ENCODE data around the gene SLC1A3.
A peak's percentile ranks its signal among the peaks of the same experiment; 100 is the strongest.

The SLC1A3 gene

GRCh38 chr5:36683821-36684434 lies 77.5 kb downstream of the SLC1A3 start:
- peak in 51 of 56 donors; percentile 9 to 90 (median 62) for DNase-seq

GRCh38 chr5:36685631-36686288 lies 79.4 kb downstream of the SLC1A3 start:
- DNase-seq = no peak

DNA sequence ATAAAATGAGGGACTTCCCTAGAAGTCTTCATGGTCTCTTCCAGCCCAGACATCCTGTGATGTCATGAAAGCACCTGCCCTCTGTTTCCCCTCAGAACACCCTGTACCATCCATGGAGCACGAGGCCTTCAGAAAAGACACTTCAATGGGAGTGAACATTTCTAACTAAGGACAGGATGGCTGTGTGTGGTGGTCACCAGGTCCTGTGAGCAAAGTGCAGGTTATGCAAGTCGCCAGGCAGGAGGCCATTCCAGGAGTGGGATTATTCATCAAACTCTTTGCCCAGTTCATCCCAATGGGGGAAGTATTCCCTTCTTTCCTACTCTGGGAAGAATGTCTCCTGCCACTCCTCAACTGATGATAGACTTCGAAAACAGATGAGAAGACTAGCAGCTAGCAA lies 80.5 kb downstream of the SLC1A3 start:
- no peak for DNase-seq

DNA sequence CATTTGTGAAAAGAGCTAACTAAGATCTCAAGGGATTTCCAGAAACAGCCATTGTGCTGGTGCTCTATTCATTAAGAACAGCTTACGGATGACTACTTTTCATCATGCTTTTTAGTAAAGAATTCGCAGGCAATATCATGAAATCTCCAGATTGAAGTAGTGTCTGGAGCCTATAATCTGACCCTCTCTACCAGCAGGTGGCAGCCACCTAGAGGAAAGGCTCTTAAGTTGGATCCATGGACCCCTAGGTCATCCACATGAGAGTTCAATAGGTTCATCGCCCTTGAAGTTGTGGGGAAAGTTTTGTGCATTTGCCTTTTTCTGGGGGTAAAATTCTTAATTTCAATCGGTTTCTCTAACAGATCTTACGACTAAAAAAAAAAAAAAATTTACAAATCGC lies 82.3 kb downstream of the SLC1A3 start:
- no peak for DNase-seq

- peak in 3 of 56 donors; percentile 19 to 34 (median 31) for DNase-seq
These were observed 82.8 kb downstream of the SLC1A3 start for GRCh38 chr5:36689225-36689624.

GRCh38 chr5:36690041-36690961 lies 83.9 kb downstream of the SLC1A3 start:
- peak in 55 of 56 donors; percentile 10 to 81 (median 61) for DNase-seq

- DNase-seq = no peak
These were observed 84.8 kb downstream of the SLC1A3 start for GRCh38 chr5:36691226-36691625.

DNA sequence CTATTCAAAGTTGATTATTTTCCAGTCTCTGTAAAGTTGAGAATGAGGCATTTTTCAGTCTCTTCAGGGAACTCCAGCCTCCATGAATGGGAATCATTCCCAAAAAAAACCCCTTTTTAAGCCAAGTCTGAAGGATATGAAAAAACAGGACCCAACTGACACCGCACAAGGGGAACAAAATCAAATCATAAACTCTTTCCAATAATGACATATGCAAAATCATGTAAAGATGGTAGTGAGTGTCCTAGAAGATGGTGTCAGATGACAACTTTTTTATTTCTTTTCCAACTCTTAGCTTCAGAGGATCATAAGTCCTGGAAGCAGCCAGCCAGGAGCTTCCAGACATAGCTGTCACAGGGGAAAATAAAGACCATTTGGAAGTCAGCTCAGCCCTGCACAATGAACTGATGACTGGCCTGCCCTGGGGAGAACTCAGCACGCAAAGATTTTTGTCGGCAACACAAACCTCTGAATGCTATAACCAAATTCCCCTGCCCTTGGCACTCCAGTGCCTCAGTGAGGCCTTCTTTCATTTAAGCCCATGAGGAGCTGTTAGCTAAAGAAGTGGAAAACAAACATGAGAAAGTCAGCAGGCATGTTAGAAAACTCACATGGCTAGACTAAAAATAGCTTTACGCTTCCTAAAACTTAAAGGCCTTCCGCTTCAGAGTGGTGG lies 85.4 kb downstream of the SLC1A3 start:
- DNase-seq = peak in 4 of 56 donors; percentile 4 to 23 (median 15)

DNA sequence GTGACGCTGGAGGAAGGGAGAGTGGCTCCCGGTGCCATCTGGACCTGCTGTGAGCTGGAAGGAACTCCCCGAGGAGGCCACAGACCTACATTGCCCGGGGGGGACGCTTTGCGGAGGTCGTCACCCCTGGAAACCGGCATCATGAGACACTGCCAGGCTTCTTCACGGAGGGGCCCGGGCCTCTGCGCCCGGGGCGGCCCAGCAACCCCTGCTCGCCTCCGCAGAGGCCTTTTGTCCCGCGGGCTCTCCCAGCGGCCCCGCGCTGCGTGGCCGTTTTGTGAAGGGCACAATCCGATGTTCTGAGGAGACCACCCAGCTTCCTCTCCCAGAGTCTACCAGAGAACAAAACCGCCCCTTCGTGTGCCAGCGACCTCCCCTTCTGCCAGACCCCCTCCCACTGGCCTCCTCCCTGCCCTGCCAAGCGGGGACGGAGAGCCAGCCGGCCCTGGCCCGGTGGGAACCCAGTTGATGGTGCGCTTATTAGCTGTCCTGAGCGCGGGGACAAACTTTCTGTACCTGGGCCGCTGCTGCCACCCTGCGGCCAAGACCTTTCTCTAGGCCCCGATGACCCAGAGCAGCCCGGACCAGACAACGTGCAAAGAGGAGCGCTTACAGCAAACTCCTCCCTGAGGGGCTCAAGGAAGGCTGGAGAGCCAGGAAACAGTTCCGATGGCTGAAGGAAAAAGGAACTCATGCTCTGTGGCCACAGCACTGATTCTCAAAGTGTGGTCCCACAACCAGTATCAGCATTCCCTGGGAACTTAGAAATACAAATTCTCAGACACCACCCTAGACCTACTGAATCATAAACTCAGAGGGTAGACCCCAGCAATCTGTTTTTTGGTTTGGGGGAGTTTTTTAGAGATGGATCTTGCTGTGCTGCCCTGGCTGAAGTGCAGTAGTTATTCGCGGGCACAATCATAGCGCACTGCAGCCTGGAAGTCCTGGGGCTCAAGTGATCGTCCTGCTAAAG lies 86.7 kb downstream of the SLC1A3 start:
- peak in 55 of 56 donors; percentile 39 to 89 (median 72) for DNase-seq

GRCh38 chr5:36694351-36694750 lies 87.9 kb downstream of the SLC1A3 start:
- DNase-seq = no peak

GRCh38 chr5:36696059-36696673 lies 89.8 kb downstream of the SLC1A3 start:
- DNase-seq = peak in 38 of 56 donors; percentile 3 to 63 (median 22)

DNA sequence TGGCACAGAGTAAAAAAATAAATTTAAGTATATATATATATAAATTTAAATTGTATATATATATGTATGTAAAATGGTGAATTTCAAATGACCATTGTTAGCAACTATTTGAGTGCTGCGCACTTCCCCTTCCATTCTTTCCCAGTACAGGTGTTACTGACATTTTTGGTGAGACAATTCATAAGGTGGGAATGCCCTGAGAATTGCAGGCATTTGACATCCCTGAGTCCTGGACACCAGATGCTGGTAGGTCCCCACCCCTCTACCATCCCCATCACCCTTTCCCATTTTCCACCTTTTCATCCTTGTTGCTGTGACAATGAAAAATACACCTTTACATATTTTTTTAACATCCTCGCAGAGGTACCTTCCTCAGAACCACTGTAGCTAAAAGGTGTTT lies 91.6 kb downstream of the SLC1A3 start:
- DNase-seq = no peak

GRCh38 chr5:36701085-36701698 lies 94.8 kb downstream of the SLC1A3 start:
- DNase-seq = no peak

DNA sequence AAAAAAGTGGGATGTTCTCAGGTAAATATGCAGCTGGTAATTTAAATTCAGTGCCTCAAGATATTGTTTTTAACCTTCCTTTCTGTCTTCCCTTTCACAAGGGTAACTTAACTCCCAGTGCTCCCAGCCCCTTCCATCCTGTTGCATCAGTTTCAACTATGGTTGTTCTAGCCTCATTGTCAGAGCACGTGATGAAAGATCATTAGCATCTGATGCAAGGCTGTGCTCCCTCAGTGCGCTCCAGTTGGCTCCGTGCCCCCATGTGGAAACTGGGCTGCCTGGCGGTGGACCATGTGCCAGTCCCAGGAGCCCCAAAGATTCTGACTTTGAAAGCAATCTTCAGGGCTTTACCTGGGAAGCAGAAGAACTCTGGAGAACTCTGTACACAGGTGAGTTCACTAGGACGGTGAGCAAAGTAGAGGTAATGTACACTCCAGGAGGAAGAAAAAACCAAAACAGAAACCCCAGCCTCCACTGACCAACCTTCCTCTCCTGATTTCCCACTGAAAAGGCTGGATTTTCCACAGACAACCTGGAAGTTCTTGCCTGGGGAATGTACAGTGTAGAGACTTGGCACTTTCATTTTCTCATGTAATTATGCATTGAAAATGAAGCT lies 96.9 kb downstream of the SLC1A3 start:
- peak in 2 of 56 donors; percentile 10 to 15 for DNase-seq

- no peak for DNase-seq
These were observed 97.7 kb downstream of the SLC1A3 start for GRCh38 chr5:36704131-36704530.

DNA sequence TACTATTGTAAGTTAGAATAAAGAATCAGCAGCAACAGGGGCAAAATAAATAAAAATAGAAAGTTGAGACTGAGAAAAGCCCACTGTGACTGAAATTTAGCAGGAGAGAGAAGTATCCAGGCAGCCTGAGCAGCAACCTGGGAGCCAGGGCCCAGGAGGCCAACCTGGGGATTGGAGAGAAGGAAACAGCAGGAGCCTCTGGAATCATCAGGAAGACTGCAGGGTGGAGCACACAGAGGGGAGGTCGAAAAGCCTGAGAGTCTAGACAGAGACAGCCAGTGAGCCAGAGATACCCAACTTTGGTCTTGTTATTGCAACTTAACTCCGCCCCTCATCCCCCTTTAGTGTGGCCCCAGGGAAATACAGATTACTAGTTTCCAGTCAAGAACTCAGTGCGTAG lies 98.6 kb downstream of the SLC1A3 start:
- no peak for DNase-seq

DNA sequence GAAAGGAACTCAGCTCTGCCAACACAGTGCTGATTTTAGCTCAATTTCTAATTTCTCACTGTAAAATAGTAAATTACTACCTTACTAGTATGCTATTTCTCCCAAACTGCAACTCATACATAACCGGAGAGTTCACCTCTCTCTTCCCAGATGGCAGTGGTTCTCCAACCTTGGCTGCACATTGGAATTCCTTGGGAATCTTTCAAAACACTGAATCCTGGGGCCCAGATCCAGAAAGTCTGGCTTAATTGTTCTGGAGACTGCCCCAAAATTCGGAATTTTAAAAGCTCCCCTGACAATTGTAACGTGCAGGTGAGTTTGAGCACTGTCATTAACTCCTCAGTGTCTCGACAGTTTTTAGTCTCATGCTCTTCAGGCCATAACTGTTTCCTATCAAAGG lies 100.3 kb downstream of the SLC1A3 start:
- DNase-seq = no peak

DNA sequence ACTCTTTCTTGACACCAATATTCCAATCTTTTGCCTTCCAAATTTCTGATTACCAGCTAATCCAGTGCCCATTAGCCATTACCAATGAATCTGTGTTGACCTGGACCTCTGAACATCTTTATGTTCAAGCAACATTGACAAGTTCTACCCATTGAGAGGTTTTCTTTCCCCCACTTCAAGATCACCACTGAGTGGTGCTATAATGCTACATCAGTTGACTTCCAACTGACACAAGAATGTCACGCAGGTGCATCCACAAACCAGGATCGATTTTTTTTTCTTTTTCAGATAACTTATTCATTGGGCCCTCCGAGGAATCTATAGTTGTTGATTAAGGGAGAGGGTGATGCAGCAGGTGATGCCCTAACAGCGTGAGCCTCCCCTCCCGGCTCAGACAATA lies 102.6 kb downstream of the SLC1A3 start:
- no peak for DNase-seq

GRCh38 chr5:36710039-36710438 lies 103.6 kb downstream of the SLC1A3 start:
- no peak for DNase-seq

All from amygdala (tissue), 56 donors.